GM19455 (cell line): ENCODE data around the gene HERC2.
"Not testable (repeated sequence)": the region's sequence is repeated elsewhere in the genome, so short reads cannot be mapped to it uniquely, and the experiment has no call there.

Source experiments
- ATAC-seq: cut with Tn5 transposase; IDR thresholded peaks from one replicate; pipeline ENCODE4 v1.9.1; 2021; ENCODE audit not compliant: unreplicated experiment

Gene HERC2

DNA sequence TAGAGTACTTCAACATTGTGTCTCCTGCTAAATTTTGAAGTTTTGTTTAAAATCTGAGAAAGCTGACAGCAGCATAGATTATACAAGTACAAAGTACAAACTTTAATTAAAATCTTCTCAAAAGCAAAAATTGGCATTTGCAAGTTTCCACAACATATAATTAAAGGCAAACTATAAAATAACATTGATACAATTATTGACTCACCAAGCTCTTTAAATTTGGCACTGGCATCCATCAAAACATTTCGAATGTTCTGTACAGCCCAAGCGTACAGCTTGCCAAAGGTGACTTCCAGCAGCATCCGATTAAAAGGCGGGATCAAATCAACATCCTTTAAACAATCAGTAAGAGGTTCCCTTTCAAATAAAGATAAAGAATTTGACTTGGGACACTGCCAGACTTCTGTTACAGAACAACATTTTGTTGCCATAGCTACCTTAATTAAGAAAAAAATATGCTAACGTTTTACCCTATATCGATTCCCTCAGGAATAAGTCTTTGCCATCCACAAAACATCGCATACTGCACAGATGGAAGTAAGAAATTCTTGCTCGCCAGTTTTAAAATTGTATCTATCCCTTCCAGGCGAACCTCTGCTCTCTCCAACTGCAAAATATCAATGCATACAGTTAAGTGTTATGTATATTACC, 92.9 kb downstream of the HERC2 start:
- not testable (repeated sequence) for ATAC-seq

DNA sequence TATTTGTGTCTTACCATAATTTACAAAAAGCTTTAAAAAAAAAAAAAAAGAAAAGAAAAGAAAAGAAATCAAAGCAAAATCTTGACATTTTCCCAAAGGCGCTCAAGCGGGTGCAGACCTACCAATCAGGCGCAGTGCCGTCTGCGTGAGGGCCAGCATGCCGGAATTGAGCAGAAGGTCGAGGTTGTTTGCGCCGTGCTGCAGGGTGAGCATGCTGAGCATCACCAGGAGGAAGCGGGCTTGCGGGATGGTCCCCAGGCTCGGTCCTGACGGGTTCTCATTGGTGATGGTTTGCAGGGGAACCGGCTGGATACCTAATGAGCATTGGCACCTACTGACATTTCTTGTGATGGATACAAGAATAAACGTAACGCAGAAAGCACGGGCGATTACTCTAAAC, 93.9 kb downstream of the HERC2 start:
- ATAC-seq, result no peak

DNA sequence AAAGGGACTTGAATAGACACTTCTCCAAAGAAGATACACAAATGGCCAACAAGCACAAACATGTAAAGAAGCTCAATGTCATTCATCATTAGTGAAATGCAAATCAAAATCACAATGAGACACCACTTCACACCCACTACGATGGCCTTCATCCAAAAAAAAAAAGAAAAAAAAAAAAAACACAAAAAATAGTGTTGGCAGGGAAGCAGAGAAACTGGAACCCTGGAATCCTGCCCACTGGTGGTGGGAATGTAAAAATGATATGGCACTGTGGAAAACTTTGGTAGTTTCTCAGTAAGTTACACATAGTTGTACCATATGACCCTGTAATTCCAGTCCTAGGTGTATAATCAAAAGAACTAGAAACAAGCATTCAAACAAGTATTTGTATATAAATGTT, 94.7 kb downstream of the HERC2 start:
- ATAC-seq, result not testable (repeated sequence)

DNA sequence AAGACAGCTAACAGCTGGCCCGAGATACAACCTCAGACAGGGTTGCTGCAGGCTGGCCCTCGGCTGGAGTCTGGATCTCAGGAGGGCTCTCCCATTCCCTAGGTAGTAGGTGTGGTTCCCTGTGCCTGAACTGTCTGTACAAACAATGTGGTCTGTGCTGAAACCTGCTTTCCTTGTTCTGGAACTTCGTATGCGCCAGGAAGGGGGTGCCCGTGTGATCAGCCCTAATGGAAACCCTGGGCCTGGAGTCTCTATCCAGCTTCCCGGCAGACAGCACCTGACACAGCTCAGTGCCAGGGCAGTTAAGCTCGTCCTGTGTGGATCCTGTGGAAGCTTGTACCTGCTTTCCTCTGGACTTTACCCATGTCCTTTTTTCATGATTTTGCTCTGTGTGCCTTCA, 99.4 kb downstream of the HERC2 start:
- not testable (repeated sequence) for ATAC-seq

DNA sequence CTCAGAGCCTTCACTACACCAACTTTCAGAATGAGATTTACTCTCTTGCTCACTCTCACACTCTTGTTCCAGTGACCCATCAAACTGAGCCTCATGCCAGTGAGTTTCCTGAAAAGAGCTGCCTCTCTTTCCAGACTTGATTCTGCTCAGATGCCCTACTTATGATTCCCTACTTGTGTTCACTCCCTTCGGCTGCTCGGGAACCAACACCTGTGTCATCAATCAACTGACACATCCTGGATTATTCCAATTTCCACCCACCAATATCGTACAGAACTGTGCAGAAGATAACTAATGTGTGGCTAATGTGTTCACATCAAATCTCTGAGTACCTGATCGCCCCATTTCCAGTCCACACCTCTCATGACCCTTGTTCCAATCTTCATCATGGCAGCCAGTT, 100.3 kb downstream of the HERC2 start:
- ATAC-seq, result not testable (repeated sequence)

DNA sequence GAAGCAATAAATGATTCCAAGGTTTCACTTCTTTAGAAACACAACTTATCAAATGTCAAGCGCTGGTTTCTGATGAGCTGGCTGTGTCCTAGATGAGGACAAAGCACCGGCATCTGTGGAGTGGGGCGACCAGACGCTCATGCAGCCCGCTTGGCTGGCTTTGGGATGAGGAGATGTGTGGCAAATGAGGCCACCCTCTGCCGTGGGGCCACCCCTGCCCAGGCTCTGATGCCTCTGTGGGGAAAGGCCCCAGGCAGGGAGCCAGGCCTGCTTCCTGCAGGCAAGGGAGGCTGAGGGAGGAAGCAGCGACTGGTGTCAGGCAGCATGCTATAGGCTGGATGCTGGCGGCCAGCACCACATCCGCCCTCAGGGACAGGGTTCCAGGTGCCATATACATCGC, 102.9 kb downstream of the HERC2 start:
- no peak for ATAC-seq

DNA sequence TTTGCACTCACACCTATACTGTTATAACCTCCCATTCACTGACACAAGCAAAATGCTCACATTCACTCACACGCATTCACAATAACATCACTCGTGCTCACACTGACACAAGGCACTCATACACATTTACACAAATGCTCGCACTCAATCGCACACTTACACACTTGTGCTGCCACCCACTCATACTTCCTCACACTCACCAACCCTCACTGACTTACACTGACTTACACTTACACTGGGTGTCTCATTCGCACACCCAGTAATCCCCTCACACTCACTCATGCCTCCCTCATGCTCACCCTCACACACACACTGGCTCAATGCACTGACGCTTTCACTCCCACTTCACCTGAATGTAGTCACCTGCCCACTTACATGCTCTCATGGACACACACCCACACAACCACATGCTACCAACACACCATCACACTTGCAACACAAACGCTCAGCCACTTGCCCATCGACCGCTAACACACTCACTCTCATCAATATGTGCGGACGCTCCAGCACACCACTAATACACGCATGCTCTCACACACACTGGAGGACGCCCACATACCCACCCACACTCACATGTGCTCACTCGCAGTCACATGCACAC, 104.9 kb downstream of the HERC2 start:
- ATAC-seq, result not testable (repeated sequence)

DNA sequence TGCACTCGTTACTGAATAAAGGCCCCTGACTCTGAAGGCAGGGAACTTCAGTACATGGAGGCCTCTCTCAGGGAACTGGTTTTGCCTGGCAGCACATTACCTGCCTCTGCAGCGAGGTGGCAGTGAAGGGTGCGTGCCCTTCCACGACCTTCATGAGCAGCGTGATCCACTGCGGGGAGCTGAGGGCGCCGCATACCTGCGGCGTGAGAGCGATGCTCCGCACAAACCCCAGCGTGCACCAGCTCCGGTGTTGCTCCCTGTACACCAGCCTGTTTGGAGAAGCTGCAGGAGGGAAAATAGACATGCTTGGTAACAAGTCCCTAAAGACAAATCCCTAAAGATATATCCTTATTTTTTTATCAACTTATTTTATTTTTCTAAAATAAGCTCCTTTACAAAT, 106.5 kb downstream of the HERC2 start:
- ATAC-seq, result not testable (repeated sequence)

DNA sequence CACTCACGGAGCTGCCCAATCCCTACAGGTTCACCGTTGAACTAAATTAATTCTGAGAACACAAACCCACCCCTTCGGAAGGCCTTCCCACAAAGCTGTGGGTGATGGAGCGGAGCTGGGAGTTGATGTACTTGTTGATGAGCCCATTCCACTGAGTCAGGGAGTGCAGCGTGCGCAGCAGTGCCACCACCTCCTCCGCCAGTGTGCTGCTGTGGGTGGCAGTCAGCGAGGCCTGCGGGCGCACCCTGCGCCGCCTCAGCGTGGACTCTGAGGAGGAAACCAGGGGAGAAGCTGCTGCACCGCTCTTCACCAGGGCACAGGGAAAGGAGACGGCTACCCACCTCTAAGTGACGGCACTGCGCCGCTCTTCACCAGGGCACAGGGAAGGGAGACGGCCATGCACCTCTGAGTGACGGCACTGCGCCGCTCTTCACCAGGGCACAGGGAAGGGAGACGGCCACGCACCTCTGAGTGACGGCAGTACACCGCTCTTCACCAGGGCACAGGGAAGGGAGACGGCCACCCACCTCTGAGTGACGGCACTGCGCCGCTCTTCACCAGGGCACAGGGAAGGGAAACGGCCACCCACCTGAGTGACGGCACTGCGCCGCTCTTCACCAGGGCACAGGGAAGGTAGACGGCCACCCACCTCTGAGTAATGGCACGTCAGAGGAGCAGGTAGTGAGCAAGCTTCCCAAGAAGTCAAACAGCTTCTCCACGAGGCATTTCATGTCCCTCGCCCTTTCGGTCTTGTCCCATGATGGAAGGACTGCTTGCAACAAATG, 107.8 kb downstream of the HERC2 start:
- not testable (repeated sequence) for ATAC-seq

DNA sequence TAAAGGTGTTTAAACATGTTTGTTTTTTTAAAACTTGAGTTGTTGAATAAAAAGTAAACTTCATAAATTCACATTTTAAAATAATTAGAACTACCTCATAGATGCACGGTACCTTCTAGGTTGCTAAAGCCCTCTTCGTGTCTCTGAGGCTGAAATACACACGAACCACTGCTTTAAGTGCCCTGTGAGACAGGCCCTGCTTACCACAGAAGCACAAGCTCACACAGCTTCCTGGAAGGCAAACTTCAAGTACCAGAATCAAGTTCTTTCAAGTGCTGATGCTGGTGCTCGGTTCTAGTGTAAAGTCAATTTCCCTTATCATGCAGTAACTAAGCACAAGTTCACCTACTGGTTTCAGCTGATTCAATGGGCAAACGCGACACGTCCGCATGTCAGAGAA, 108.6 kb downstream of the HERC2 start:
- ATAC-seq, result not testable (repeated sequence)

DNA sequence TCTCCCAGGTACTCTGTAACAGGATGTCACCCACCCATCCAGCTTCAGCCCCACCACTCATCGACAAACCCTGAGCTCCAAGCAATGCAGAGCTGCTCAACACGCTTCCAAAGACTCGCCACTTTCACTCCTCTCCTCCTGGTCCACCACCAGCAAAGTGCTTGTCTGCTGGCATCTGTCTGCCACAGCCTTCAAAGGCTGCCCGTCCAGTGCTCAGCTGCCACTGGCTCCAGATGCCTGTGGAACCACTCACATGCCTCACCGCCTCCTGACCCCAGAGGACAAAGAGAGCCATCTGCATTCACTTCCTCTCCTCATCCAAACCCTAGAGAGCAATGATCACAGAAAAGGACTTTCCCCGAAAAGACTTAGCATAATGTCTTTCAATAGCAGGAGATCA, 113.4 kb downstream of the HERC2 start:
- ATAC-seq, result no peak

DNA sequence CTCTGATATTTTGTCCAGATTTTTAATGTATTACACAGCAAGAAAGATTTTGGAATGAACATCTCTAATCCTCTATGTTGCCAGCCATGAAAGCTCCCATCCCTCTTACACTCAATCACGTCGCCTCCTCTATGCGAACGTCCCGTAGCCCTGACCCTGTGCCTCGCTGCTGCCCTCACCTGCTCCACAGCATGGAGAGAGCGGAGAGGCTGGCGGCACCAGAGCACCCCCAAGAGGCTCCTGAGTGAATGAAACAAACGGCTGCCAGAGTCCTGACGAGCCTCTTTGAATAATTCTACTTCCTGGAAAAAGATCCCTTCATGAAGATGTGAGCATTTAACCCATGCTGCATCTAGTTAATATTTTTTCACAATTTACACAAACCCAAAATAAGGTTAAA, 116.3 kb downstream of the HERC2 start:
- ATAC-seq, result not testable (repeated sequence)

DNA sequence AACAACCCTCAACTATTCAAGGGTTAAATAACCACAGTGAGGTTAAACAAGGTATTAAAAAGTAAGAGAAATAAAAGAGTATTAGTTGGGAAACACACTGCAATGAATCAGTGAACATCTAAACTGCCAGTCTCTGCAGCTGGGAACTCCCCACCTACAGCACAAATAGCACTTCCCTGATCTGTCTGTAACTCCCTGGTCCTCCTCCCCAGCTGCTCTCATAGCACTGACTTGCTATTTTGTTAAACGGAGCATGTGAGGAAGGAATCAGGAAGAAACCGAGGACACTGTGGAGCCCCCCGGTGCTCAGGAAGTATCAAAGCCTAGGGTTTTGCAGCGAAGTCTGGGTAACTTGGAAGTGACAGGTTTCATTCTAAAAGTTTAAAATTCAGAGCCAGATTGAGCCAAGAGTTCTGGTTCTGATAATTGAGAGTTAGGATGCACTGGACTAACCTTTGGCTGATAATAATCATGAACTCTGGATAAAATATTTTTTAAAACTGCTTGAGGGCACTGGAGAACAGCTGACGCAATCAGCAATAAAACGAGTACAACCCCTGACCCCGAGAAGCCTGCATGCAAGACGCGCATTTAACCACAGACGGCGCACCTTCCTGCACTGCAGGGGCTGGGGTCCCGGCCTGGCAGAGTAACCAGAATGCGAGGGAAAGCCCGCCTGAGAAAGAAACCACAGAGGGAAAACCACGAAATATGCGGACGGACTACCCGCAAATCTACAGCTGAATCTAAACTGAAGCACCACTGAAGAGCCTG, 118.7 kb downstream of the HERC2 start:
- not testable (repeated sequence) for ATAC-seq

DNA sequence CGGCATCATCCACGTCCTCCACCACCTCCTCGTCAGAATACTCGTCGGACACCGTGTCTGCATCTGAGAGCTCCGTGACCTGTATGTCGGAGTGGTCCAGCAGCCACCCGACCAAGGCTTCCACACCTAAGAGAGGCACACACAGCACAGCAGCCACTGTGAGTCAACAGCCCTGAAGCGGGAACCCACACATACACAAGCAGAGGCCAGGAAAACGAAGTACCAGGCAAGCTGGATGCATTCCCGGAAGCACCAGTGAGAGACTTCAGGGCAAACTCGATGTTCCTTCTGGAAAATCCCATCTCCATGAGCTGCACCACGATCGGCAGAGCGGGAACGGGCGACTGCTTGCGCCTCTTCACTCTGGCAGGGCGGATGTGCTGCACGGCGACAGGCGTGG, 119.9 kb downstream of the HERC2 start:
- not testable (repeated sequence) for ATAC-seq

DNA sequence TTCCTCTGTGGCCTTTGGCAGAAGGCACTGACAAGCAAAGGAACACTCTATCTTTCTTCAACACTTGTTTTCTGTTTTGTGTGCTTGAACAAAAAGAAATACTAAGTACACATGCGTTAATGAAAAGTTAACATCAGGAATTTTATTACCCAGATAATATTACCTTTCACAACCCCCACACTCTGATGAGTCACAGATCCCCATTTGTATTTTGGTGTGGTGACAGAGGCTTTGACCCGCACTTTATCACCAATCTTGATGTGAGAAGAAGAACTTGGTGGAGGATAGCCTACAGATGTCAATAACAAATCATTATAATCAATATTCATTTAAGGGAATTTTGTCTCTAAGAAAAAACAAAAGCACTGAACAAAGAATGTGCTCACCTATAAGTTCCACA, 123.8 kb downstream of the HERC2 start:
- ATAC-seq, result not testable (repeated sequence)

DNA sequence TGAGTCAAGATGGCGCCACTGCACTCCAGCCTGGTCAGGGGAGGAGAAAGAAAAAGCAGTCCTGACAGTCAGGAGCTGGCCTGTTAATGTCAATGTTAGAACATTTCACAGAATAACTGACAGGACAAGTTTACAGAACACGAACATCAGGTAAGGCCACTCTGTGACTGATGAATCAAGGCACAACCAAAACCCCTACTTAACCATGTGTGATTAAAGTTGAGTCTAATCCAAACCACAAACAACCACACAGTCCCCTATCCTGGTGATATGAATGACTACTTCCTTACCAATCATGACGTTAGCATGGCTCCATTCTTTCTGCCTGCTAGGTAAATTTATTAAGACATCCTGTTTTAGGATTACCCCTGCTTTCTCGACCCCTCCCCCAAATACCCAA, 124.3 kb downstream of the HERC2 start:
- ATAC-seq, result not testable (repeated sequence)

DNA sequence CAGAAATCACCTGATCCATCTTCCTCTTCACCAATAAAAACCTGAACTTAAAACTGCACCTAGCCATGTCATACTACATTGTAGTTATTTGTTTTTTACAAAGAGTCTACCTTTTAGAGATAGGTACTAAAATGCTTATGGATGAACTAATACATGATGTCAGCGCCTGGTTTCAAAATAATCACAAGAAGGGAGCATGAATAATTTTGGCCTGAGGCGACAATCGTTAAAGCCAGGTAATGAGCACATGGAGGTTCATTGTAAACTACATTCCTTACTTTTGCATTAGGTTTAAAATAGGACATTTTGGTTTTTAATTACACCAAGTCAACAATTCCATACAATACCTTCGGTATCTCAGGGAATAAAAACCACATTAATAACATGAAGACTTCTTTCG, 125.4 kb downstream of the HERC2 start:
- ATAC-seq, result not testable (repeated sequence)

DNA sequence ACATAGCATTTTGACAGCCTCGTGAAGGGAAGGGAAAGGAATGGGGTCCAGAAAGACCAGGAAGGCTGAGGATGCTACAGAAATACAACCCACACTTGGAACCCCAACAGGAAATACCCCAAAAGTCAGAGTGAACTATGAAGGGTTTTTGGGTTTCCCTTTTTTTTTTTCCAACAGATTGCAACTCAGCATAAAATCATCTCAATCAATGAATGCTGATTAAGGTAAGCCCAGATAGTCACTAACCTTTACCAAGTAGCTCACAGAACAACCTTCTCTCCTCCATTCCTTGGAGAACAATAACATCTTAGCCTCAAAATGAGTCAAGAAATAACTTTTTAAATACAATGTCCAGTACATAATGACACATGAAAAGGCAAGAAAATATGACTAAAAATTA, 129.2 kb downstream of the HERC2 start:
- ATAC-seq, result no peak

DNA sequence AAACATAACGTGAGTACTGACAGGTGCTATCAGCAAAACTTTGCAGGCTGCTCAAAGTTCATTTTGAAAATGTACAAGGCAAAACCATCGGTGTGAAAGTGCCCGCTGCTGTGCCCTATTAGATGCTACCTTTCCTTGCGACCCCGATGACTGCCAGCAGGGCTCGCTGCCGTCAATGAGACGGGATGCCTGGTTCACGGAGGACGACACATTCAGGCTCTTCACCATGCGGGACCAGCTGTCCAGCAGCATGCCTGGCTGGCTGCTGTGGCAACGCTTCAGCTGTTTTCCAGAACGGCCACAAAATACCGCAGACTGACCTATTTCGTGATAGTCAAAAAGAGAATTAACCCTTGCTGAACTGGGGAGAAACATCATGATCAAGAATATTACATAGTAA, 130.1 kb downstream of the HERC2 start:
- no peak for ATAC-seq

DNA sequence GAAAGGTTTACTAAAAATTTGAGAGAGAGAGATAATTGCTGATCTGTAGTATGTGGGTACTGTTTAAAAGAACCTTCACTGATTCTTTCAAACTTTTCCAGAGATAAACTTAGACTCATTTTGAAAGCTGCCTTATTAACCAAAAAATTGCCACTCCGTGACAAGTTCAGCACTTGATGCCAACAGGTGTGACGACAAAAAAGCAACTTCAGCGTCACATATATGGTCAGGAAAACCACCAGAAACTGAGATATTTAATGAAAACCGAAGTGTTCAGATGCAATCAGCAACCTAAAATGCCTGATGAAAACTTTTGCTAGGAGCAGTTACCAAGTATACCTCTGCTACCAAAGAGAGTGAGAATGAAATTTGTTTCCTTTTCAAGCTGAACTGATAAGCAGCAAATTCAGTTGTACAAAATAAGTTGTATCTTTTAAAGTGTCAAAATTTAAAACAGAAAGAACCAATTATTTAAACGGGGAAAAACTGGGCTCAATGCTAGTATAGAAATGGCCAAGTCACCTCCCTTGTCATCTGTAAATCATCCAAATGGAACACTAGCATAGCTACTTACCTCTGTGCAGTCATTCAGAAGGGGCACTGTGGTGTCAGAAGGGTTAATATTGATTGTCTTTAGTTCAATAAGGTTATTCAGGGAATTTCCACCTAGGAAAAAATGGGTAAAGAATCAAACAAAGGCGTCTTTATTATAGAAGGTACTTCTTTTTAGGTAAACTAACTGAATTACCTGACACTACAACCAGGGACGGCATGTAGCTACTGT, 131.4 kb downstream of the HERC2 start:
- ATAC-seq, result no peak
